ENCODE data around the gene CHKA. TPM values are rescaled to one million over a fixed set of nuclear protein-coding genes. Genes with fewer than 3 reads are reported as not detected.

The CHKA gene
- total RNA-seq, 1 donor from 2014 or later = 173 TPM

- DNase-seq (ENCODE audit: low spot score) = no peak
- no peak for TF ChIP-seq CTCF (IDR thresholded peaks at IDR 0.05; ENCODE audit: unreplicated experiment)
These were observed 38.0 kb upstream of the CHKA start for GRCh38 chr11:68159161-68159560.

DNA sequence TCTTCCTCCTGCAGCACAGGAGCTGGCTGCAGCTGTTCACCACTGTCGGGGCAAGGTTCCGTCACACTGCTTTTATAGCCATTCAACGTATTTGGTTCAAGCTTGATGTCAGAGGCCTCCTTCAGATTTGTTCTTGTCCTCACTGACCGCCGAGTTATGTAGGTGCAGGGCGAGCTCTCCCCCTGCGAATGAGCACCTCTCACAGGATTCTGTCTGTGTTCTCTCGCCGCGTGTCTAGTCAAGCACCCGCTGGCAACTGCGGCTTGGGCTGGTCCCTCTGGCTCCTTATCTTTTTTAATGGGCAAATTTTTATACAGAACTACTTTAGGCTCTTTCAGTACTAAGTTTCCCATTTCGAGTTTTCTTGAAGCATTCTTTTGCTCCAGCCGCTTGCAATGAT, 37.4 kb upstream of the CHKA start:
- Mint-ChIP-seq H3K27me3 (ENCODE audit: unreplicated experiment) (peaks cover 3% of the 10 kb centered on the region), H3K4me1 (ENCODE audit: unreplicated experiment) (peaks cover 4% of the 10 kb centered on the region), H3K4me3 (ENCODE audit: unreplicated experiment) (no peak overlapping the region), H3K27ac (ENCODE audit: unreplicated experiment) (no peak overlapping the region), H3K9me3 (ENCODE audit: unreplicated experiment) (no peaks in the 10 kb centered on the region), H3K36me3 (ENCODE audit: low read depth, unreplicated experiment) (peaks cover 17% of the 10 kb centered on the region)
- no peak for TF ChIP-seq CTCF (IDR thresholded peaks at IDR 0.05; ENCODE audit: unreplicated experiment)
- DNase-seq (ENCODE audit: low spot score) = no peak

More at GRCh38 chr11:68159161-68159560, 38.0 kb upstream of the CHKA start:
- Mint-ChIP-seq H3K4me3 (ENCODE audit: unreplicated experiment) (no peak overlapping the region), H3K4me1 (ENCODE audit: unreplicated experiment) (peaks cover 4% of the 10 kb centered on the region), H3K9me3 (ENCODE audit: unreplicated experiment) (no peaks in the 10 kb centered on the region), H3K36me3 (ENCODE audit: low read depth, unreplicated experiment) (peaks cover 17% of the 10 kb centered on the region), H3K27me3 (ENCODE audit: unreplicated experiment) (peaks cover 3% of the 10 kb centered on the region), H3K27ac (ENCODE audit: unreplicated experiment) (no peak overlapping the region)

GRCh38 chr11:68153742-68154141, 32.6 kb upstream of the CHKA start:
- DNase-seq (ENCODE audit: low spot score) = no peak
- H3K27me3 Mint-ChIP-seq (ENCODE audit: unreplicated experiment) = peaks cover 8% of the 10 kb centered on the region
- H3K27ac Mint-ChIP-seq (ENCODE audit: unreplicated experiment) = no peak overlapping the region
- TF ChIP-seq CTCF (IDR thresholded peaks at IDR 0.05; ENCODE audit: unreplicated experiment) = no peak
- H3K36me3 Mint-ChIP-seq (ENCODE audit: low read depth, unreplicated experiment) = peaks cover 10% of the 10 kb centered on the region
- no peaks in the 10 kb centered on the region for H3K9me3 Mint-ChIP-seq (ENCODE audit: unreplicated experiment)
- peaks cover 22% of the 10 kb centered on the region for H3K4me1 Mint-ChIP-seq (ENCODE audit: unreplicated experiment)
- no peak overlapping the region for H3K4me3 Mint-ChIP-seq (ENCODE audit: unreplicated experiment)

DNA sequence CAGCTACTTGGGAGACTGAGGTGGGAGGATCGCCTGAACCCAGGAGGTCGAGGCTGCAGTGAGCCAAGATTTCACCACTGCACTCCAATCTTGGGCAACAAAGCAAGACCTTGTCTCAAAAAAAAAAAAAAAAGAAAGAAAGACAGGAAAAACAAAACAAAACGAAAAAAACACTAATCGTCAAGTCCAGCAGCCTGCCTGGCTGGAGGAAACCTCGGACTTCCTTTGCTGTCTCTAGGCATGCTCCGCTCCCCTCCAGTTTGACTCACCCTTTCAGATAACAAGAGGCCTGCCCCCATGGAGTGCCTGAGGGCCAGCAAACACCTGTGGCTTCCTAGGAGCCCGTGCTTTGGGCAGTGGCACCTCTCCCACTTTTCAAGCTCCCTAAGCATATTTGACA, 28.8 kb upstream of the CHKA start:
- H3K27me3 Mint-ChIP-seq (ENCODE audit: unreplicated experiment) = peaks cover 9% of the 10 kb centered on the region
- no peak for TF ChIP-seq CTCF (IDR thresholded peaks at IDR 0.05; ENCODE audit: unreplicated experiment)
- peak; percentile 48 for DNase-seq (ENCODE audit: low spot score)
- no peaks in the 10 kb centered on the region for H3K9me3 Mint-ChIP-seq (ENCODE audit: unreplicated experiment)
- peak overlapping the region; percentile 67 for H3K27ac Mint-ChIP-seq (ENCODE audit: unreplicated experiment)
- H3K36me3 Mint-ChIP-seq (ENCODE audit: low read depth, unreplicated experiment) = peaks cover 7% of the 10 kb centered on the region
- H3K4me3 Mint-ChIP-seq (ENCODE audit: unreplicated experiment) = no peak overlapping the region
- peaks cover 26% of the 10 kb centered on the region for H3K4me1 Mint-ChIP-seq (ENCODE audit: unreplicated experiment)

- Mint-ChIP-seq H3K27me3 (ENCODE audit: unreplicated experiment) (peaks cover 9% of the 10 kb centered on the region), H3K36me3 (ENCODE audit: low read depth, unreplicated experiment) (peaks cover 7% of the 10 kb centered on the region), H3K4me3 (ENCODE audit: unreplicated experiment) (peak overlapping the region; percentile 31), H3K27ac (ENCODE audit: unreplicated experiment) (peak overlapping the region; percentile 67), H3K4me1 (ENCODE audit: unreplicated experiment) (peaks cover 29% of the 10 kb centered on the region), H3K9me3 (ENCODE audit: unreplicated experiment) (no peaks in the 10 kb centered on the region)
- DNase-seq (ENCODE audit: low spot score) = no peak
- no peak for TF ChIP-seq CTCF (IDR thresholded peaks at IDR 0.05; ENCODE audit: unreplicated experiment)
These were observed 28.2 kb upstream of the CHKA start for GRCh38 chr11:68149417-68149816.
